HG03175 (cell line): ENCODE measurements around the gene KAT6B.

Source experiments
- ATAC-seq: cut with Tn5 transposase; IDR thresholded peaks from one replicate; pipeline ENCODE4 v1.9.1; 2021; ENCODE audit warnings: mild to moderate bottlenecking, moderate library complexity; ENCODE audit not compliant: unreplicated experiment

KAT6B gene

GRCh38 chr10:74822521-74823089 lies 3.8 kb upstream of the KAT6B start:
- no peak for ATAC-seq

- ATAC-seq, result no peak
Measured at GRCh38 chr10:74823791-74824183, 2.6 kb upstream of the KAT6B start.

GRCh38 chr10:74824184-74824899 lies 2.1 kb upstream of the KAT6B start:
- no peak for ATAC-seq

- ATAC-seq, result no peak
Measured at GRCh38 chr10:74824900-74825370, 1.5 kb upstream of the KAT6B start.

DNA sequence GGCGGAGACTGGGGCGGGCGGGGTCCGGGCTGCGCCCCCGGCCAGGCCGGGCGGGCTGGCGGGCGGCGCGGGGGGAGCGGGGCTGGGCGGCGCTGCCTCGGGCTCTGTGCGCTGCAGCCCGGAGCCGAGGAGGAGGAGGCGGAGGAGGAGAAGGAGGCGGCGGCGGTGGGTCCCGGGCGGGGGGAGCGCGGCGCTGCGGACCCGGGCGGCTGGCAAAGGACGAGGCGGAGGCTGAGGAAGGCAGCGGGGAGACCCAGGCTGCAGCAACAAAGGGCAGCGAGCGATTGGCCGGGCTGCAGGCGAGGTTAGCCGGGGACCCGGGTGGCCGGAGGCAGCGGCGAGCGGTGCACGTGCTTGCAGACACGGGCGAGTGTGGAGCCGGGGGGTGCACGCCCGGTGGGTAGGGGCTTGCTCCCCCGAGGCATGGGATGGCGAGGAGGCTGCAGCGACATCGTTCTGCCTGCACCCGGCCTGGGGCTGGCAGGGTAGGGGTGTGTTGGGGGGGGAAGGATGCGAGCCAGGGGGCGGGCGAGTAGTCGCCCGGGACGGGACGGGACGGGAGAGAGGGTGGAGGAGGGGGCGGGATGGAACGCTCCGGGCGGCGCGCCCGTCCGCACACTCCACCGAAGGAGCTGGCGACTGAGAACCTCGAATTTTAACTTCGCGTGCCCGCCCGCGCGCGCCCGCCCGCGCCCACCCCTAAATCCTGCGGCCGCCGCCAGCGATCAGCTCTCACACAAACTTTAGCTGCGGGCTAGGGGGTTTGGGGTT lies 844 bp upstream of the KAT6B start:
- no peak for ATAC-seq

DNA sequence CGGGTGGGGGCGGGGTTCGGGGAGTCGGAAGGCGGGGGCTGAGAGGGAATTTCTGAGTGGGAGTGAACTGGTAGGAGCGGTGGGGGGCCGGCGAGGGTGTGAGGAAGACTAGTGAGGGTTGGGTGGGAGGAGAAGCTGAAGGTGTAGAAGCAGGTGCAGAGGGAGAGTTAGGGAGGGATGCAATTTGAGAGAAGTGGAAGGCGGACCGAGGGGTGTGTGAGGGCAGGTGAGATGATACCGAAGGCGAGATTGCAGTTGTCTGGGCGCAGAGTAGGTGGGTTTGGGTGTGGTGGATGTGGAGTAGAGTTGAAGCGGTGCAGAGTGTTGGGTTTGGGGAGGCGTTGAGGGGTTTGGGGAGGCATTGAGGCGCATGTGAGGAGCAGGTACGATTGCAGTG lies 643 bp downstream of the KAT6B start:
- ATAC-seq, result no peak

- no peak for ATAC-seq
Measured at GRCh38 chr10:74827694-74828093, 1.3 kb downstream of the KAT6B start.

- ATAC-seq, result no peak
Measured at GRCh38 chr10:74828946-74829345, 2.5 kb downstream of the KAT6B start.

DNA sequence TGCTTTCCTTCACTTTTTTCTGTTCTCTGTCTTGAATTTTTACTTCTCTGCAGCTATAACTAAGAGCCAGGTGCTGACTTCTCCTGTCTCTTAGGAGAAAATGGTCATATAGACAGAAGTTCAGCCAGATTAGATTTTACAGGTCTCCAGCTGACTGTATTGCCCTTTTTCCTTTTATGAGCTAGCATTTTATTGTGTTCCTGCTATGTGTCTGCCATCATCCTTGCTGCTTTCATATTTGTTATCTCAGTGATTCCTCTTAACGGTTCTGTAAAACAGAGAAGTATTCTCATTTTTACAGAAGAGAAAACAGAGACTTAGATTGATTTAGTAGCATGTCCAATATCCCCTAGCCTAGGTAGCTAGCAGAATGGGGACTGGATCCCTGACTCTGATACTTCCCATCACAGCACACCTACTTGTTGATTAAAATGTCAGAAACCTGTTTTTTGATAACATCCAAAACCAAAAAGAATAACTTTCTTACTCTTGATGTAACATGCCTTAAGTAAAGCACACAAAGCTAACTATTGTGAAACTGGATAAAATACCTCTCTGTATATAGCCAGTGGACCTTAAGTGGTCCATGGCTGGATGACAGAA lies 5.2 kb downstream of the KAT6B start:
- no peak for ATAC-seq

- no peak for ATAC-seq
Measured at GRCh38 chr10:74835963-74836362, 9.6 kb downstream of the KAT6B start.

- no peak for ATAC-seq
Measured at GRCh38 chr10:74836877-74837276, 10.5 kb downstream of the KAT6B start.

GRCh38 chr10:74837743-74838142 lies 11.3 kb downstream of the KAT6B start:
- no peak for ATAC-seq

GRCh38 chr10:74839708-74840107 lies 13.3 kb downstream of the KAT6B start:
- ATAC-seq, result no peak

- no peak for ATAC-seq
Measured at GRCh38 chr10:74841265-74841973, 15.0 kb downstream of the KAT6B start.

DNA sequence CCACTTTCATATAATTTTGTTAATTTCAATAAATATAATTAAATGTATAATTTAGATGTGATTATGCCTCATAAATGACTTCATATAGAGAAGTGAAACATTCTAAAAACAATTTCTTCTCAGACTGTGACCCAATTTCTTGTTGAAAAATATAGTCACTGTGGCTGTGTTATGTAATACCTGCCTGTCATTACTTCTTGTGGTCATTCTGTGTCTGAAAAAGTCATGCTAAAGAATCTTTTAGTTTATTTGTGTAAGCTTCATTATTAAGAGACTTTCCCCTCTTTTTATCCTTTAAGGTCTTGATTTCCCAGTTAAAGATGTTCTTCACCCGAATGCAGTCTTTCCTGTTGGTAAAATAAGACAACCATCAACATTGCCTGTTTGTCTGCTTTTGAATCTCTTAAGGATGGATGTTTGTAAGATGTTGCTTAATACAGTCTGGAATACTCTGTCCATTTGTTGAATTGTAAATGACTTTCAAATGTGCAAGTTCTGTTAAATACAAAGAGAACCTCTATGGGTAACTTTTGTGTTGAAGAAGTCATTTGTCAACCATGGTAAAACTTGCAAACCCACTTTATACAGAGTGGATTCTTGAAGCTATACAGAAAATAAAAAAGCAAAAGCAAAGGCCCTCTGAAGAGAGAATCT lies 16.0 kb downstream of the KAT6B start:
- no peak for ATAC-seq

DNA sequence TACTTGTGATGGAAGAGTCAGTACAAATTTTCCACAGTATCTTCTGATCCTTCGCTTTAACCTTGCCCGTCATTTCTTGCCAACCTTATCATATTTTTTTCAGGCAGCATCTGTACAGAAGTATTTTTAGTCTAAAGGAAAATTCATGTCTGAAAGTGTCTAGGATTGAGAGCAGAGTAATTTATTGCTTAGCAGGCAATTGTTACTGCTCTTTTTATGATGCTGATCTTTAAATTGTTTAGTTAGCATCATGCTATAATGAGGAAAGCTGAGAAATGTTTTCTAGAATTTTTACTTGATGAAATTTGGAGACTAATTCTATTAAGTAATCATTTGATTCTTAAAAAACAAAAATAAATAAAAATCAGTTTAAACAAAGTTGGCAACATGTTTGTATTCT lies 20.6 kb downstream of the KAT6B start:
- ATAC-seq, result no peak

DNA sequence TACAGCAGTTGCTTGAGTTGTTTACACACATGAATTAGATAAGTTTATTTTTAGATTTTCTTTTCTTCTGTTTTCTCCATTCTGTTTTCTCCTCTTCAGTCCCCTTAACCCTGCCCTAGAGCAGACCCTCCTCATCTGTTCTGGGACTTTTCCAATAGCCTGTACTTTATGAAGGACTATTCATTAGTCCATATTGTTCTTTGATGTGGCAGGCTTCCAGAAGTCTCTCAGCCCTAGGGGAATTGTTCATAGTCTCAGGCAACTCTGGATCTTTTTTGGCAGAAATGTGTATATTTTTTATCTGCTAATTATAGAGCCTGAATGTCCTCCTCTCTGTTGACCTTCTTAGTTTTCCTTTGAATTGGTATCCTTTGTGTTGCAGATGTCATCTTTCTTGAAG lies 25.4 kb downstream of the KAT6B start:
- ATAC-seq, result no peak

GRCh38 chr10:74852381-74852780 lies 26.0 kb downstream of the KAT6B start:
- no peak for ATAC-seq

DNA sequence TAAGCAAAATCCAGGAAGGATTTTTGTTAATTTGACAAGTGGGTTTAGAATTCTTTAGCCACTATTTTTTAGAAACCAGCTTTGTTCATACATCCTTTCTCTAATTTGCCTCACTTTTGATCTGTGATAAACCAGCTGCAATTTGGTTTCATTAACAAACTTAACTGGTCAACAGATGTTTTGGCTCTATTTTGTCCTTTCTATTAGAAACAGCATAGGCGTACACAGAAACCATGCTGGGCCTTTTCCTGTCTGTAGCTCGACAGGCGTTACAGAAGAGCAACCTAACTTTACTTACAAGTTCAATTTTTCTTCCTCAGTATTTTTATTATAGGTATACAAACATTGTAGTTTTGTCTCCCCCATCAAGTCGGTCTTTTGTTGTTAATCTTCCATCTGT lies 28.2 kb downstream of the KAT6B start:
- peak; percentile 33 for ATAC-seq

GRCh38 chr10:74855027-74855426 lies 28.6 kb downstream of the KAT6B start:
- peak; percentile 39 for ATAC-seq
